ENCODE measurements around the gene ARL5C. TPM values are rescaled to one million over a fixed set of nuclear protein-coding genes. Genes with fewer than 3 reads are reported as not detected.

ARL5C gene
- total RNA-seq, 4 donors from 2014 or later, result not detected

- TF ChIP-seq, protein P1, sequence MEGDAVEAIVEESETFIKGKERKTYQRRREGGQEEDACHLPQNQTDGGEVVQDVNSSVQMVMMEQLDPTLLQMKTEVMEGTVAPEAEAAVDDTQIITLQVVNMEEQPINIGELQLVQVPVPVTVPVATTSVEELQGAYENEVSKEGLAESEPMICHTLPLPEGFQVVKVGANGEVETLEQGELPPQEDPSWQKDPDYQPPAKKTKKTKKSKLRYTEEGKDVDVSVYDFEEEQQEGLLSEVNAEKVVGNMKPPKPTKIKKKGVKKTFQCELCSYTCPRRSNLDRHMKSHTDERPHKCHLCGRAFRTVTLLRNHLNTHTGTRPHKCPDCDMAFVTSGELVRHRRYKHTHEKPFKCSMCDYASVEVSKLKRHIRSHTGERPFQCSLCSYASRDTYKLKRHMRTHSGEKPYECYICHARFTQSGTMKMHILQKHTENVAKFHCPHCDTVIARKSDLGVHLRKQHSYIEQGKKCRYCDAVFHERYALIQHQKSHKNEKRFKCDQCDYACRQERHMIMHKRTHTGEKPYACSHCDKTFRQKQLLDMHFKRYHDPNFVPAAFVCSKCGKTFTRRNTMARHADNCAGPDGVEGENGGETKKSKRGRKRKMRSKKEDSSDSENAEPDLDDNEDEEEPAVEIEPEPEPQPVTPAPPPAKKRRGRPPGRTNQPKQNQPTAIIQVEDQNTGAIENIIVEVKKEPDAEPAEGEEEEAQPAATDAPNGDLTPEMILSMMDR (IDR thresholded peaks at IDR 0.05), result no peak
- TF ChIP-seq POLR2A (IDR thresholded peaks at IDR 0.05), result no peak
- Histone ChIP-seq H3K4me3 (peak overlapping the region; percentile 24 to 31), H3K4me1 (no peaks in the 10 kb centered on the region), H3K27me3 (no peaks in the 10 kb centered on the region), H3K9me3 (no peaks in the 10 kb centered on the region), H3K36me3 (no peaks in the 10 kb centered on the region), H3K27ac (peak overlapping the region in 1 of 2 donors; percentile 23)
- intact Hi-C loops (cut with DNase I; ENCODE audit: low total_unique reads), result no loop called here
- no peak for DNase-seq
Measured at GRCh38 chr17:39165178-39165840, 652 bp downstream of the ARL5C start.

DNA sequence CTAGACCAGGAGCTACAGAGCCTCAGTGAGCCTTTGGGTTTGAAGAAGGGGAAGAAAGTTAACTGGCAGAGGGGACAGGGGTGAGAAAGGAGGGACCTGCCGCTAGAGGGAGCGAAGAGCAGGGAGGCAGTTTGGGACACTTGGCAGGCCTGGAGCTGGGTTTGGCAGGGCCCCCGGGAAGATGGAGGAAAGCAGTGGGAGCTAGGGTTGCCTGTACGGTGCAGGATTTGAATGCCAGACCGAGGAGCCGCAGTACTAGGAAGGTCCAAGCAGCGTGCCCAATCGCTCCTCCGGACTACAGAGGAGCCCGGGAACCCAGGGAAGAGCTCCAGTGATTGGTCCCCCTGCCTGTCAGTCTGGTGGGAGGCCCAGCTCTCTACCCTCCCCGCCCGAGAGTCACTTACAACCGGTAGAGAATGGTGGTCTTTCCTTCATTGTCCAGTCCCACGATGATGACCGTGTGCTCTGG, 1.3 kb downstream of the ARL5C start:
- TF ChIP-seq POLR2A (IDR thresholded peaks at IDR 0.05), result no peak
- TF ChIP-seq, protein P1 (IDR thresholded peaks at IDR 0.05), result peak; percentile 57 to 80 (median 70)
- no peaks in the 10 kb centered on the region for H3K4me1 ChIP-seq
- peak overlapping the region; percentile 24 to 31 for H3K4me3 ChIP-seq
- peak; percentile 85 to 91 for DNase-seq
- no peaks in the 10 kb centered on the region for H3K36me3 ChIP-seq
- H3K27me3 ChIP-seq, result no peaks in the 10 kb centered on the region
- no peaks in the 10 kb centered on the region for H3K9me3 ChIP-seq
- peak overlapping the region in 1 of 2 donors; percentile 23 for H3K27ac ChIP-seq
- intact Hi-C loops (cut with DNase I; ENCODE audit: low total_unique reads), result no loop called here

GRCh38 chr17:39161962-39162361, 4.0 kb downstream of the ARL5C start:
- intact Hi-C loops (cut with DNase I; ENCODE audit: low total_unique reads), result no loop called here
- no peak for TF ChIP-seq POLR2A (IDR thresholded peaks at IDR 0.05)
- TF ChIP-seq, protein P1 (IDR thresholded peaks at IDR 0.05), result no peak
- DNase-seq, result no peak

DNA sequence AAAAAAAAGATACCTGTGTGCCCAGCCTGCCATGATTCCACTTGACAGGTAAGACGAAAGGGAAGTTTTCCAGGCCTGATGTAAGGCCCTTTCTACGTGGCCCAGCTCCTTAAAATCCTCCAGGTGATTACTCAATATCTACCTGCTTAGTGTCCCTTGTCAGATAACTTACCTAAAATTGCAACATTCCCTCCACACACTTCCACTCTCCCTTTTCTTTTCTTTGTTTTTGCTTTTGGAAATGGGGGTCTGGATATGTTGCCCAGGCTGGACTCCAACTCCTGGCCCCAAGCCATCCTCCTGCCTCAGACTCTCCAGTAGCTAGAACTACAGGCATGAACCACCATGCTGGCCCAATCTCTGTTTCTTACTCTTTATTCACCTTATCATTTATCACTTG, 7.3 kb downstream of the ARL5C start:
- Histone ChIP-seq H3K4me1 (no peaks in the 10 kb centered on the region), H3K4me3 (no peak overlapping the region), H3K27me3 (no peaks in the 10 kb centered on the region), H3K36me3 (no peaks in the 10 kb centered on the region), H3K27ac (no peak overlapping the region), H3K9me3 (no peaks in the 10 kb centered on the region)
- TF ChIP-seq, protein P1 (IDR thresholded peaks at IDR 0.05), result no peak
- no peak for TF ChIP-seq POLR2A (IDR thresholded peaks at IDR 0.05)
- intact Hi-C loops (cut with DNase I; ENCODE audit: low total_unique reads), result no loop called here
- no peak for DNase-seq

More at GRCh38 chr17:39161962-39162361, 4.0 kb downstream of the ARL5C start:
- Histone ChIP-seq H3K4me1 (no peaks in the 10 kb centered on the region), H3K4me3 (no peak overlapping the region), H3K9me3 (no peaks in the 10 kb centered on the region), H3K36me3 (no peaks in the 10 kb centered on the region), H3K27me3 (no peaks in the 10 kb centered on the region), H3K27ac (no peak overlapping the region)

GRCh38 chr17:39156491-39156890, 9.5 kb downstream of the ARL5C start:
- no peak for TF ChIP-seq POLR2A (IDR thresholded peaks at IDR 0.05)
- TF ChIP-seq, protein P1 (IDR thresholded peaks at IDR 0.05), result no peak
- Histone ChIP-seq H3K4me3 (no peak overlapping the region), H3K9me3 (no peaks in the 10 kb centered on the region), H3K27ac (no peak overlapping the region), H3K36me3 (no peaks in the 10 kb centered on the region), H3K27me3 (no peaks in the 10 kb centered on the region), H3K4me1 (no peaks in the 10 kb centered on the region)
- no peak for DNase-seq
- intact Hi-C loops (cut with DNase I; ENCODE audit: low total_unique reads), result no loop called here

Data from uterus (tissue), 4 donors.